Measurements from ENCODE around the gene C16orf96.

DNA sequence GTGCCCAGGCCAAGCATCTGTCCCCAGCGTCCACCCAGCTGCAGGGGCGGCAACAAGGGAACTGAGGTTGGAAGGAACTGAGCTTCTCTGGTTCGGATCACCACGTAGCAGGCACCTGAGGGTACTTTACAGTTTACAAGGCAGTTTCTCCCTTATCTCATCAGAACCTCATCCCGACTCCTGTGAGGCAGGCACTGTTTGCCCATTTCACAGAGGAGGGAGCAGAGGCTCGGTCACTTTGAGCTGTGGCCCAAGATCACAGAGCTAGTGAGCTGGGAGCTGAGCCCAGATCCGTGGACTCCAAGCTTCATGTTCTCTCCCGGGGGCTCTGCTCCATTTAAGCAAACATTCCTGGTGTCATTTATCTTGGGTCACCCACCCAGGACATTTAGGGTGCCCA is 43.4 kb downstream of the C16orf96 start:
- TF ChIP-seq, protein P1, sequence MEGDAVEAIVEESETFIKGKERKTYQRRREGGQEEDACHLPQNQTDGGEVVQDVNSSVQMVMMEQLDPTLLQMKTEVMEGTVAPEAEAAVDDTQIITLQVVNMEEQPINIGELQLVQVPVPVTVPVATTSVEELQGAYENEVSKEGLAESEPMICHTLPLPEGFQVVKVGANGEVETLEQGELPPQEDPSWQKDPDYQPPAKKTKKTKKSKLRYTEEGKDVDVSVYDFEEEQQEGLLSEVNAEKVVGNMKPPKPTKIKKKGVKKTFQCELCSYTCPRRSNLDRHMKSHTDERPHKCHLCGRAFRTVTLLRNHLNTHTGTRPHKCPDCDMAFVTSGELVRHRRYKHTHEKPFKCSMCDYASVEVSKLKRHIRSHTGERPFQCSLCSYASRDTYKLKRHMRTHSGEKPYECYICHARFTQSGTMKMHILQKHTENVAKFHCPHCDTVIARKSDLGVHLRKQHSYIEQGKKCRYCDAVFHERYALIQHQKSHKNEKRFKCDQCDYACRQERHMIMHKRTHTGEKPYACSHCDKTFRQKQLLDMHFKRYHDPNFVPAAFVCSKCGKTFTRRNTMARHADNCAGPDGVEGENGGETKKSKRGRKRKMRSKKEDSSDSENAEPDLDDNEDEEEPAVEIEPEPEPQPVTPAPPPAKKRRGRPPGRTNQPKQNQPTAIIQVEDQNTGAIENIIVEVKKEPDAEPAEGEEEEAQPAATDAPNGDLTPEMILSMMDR (IDR thresholded peaks at IDR 0.05; ENCODE audit: low read depth, low read length): no peak
- no peak for TF ChIP-seq EZH2phosphoT487 (IDR thresholded peaks at IDR 0.05; ENCODE audit: low read depth)
